Measurements from ENCODE around the gene SBF1.

SBF1 gene

DNA sequence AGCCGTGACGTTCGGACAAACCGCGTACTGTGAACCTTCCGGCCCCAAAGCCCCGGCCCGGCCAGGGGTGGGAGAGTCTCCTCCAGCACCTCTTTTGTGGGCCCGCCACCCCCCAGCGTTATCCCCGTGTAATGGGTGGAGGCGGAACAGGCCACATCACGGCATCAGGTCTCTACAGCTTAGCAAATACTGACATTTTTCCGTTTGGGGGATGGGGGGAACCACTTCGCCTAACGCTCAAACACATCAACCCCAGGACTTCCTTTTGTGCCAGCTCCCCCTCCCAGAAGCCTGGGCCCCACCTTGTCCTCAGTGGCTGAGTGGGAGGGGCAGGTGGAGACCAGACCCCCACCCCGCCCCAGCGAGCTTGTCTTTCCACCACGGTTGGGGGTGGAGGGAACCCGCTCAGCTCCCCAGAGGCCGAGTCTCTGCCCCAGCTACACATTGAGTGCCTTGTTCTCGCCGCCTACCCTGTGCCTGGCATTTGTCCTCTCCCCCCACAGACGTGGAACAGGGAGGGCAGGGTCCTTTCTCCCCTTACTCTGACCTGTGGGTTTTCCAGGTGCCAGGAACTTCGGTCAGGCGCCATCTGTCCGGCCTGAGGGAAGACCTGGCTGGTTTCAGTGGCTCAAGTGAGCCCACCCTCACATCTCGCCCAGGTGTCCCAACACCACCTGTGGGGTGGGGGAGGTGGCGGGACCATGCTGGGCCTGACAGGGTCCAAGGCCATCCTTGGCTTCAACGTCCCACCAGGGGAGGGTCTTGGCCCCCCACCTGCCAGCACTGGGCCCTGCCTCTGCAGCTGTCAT, 29.6 kb downstream of the SBF1 start:
- Histone ChIP-seq H3K36me3 (ENCODE audit: control insufficient read depth, insufficient read depth, low read length) (peaks cover 48% of the 10 kb centered on the region), H3K4me1 (ENCODE audit: control insufficient read depth, insufficient read depth, low read length) (no peaks in the 10 kb centered on the region), H3K27me3 (ENCODE audit: control insufficient read depth, insufficient read depth, low read length) (no peaks in the 10 kb centered on the region), H3K9ac (ENCODE audit: low read depth, low read length) (peak overlapping the region; percentile 60), H3K9me3 (ENCODE audit: control insufficient read depth, insufficient read depth, low read length) (no peaks in the 10 kb centered on the region), H3K4me3 (ENCODE audit: low read depth, low read length) (no peak overlapping the region)

DNA sequence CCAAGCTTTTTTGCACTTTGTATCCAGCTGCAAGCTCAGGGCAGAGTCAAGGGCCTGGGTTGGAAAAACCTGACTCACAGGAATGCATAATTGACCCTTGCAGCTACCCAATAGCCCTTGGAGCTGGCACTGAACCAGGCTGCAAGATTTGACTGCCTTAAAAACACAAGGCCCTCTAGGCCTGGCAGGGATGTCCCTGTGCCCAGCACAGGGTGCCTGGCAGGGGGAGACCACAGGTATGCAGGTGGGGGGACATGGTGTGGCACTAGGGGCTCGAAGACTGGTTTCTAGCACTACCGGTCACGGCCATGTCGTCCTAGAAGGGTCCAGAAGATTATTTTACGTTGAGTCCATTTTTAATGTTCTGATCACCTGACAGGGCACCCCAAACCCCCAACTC, 30.2 kb downstream of the SBF1 start:
- Histone ChIP-seq H3K4me3 (ENCODE audit: low read depth, low read length) (no peak overlapping the region), H3K27me3 (ENCODE audit: control insufficient read depth, insufficient read depth, low read length) (no peaks in the 10 kb centered on the region), H3K9me3 (ENCODE audit: control insufficient read depth, insufficient read depth, low read length) (no peaks in the 10 kb centered on the region), H3K9ac (ENCODE audit: low read depth, low read length) (no peak overlapping the region), H3K4me1 (ENCODE audit: control insufficient read depth, insufficient read depth, low read length) (no peaks in the 10 kb centered on the region), H3K36me3 (ENCODE audit: control insufficient read depth, insufficient read depth, low read length) (peaks cover 53% of the 10 kb centered on the region)

DNA sequence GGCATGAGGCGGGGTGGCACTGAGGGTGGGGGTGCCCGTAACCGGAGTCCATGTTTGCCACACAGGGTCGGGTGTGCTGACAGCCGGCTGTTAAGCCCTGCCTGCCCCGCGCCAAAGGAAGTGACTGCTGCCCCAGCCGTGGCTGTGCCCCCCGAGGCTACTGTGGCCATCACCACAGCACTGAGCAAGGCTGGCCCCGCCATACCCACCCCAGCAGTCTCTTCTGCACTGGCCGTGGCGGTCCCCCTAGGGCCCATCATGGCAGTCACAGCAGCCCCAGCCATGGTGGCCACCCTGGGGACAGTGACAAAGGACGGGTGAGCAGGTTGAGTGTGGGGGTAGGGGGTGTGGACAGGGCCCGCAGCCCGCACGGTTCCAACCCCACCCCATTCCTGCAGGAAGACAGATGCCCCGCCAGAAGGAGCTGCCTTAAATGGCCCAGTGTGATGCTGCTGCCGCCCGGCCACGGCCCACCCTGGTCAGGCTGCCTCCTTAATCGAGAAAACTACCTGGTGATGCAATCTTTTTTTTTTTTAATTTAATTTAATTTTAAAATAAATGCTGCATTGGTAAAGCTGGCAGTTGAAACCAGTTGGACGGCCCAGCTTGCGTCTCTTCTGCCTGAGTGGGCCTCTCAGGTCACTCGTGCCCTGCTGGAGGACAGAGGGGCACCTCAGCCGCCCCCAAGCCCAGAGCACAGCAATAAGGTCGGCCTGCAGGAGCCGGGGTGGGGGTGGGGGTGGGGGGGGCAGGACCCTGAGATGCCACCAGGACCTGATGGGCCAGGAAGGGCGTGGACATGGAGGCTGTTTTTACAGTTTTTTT, 30.8 kb downstream of the SBF1 start:
- H3K9ac ChIP-seq (ENCODE audit: low read depth, low read length) = no peak overlapping the region
- H3K9me3 ChIP-seq (ENCODE audit: control insufficient read depth, insufficient read depth, low read length) = no peaks in the 10 kb centered on the region
- peaks cover 60% of the 10 kb centered on the region for H3K36me3 ChIP-seq (ENCODE audit: control insufficient read depth, insufficient read depth, low read length)
- H3K4me1 ChIP-seq (ENCODE audit: control insufficient read depth, insufficient read depth, low read length) = no peaks in the 10 kb centered on the region
- H3K27me3 ChIP-seq (ENCODE audit: control insufficient read depth, insufficient read depth, low read length) = no peaks in the 10 kb centered on the region
- H3K4me3 ChIP-seq (ENCODE audit: low read depth, low read length) = no peak overlapping the region

- Histone ChIP-seq H3K27me3 (ENCODE audit: control insufficient read depth, insufficient read depth, low read length) (no peaks in the 10 kb centered on the region), H3K9me3 (ENCODE audit: control insufficient read depth, insufficient read depth, low read length) (no peaks in the 10 kb centered on the region), H3K36me3 (ENCODE audit: control insufficient read depth, insufficient read depth, low read length) (peaks cover 64% of the 10 kb centered on the region), H3K4me3 (ENCODE audit: low read depth, low read length) (no peak overlapping the region), H3K4me1 (ENCODE audit: control insufficient read depth, insufficient read depth, low read length) (no peaks in the 10 kb centered on the region), H3K9ac (ENCODE audit: low read depth, low read length) (no peak overlapping the region)
These were observed 31.6 kb downstream of the SBF1 start for GRCh38 chr22:50443197-50443596.

DNA sequence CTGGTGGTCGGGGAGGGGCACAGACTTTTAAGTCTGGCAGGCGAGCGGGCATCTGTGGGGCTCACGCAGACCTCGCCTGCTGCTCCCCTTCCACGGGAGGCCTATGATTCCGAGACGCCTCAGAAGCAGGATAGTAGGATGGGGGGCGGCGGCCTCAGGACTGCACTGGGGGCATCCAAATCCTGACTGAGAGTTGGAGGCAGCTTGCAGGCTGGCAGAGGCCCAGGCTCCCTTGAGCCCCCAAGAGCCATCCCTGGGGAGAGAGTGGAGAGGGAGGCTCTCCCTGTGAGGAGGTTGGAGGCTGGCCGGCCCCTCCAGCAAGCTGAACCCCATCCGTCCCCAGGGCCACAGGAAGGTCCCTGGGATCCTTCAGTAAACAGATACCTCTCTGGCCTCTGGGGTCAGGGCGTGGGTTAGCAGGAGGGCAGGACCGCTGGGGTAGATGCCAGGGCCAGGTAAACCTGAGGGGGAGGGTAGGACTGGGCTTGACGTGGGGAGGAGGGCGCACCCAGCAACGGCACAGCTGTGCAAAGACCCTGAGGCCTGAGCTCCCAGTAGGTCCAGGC, 33.3 kb downstream of the SBF1 start:
- H3K9me3 ChIP-seq (ENCODE audit: control insufficient read depth, insufficient read depth, low read length) = no peaks in the 10 kb centered on the region
- H3K4me1 ChIP-seq (ENCODE audit: control insufficient read depth, insufficient read depth, low read length) = no peaks in the 10 kb centered on the region
- H3K27me3 ChIP-seq (ENCODE audit: control insufficient read depth, insufficient read depth, low read length) = no peaks in the 10 kb centered on the region
- H3K9ac ChIP-seq (ENCODE audit: low read depth, low read length) = no peak overlapping the region
- peaks cover 62% of the 10 kb centered on the region for H3K36me3 ChIP-seq (ENCODE audit: control insufficient read depth, insufficient read depth, low read length)
- H3K4me3 ChIP-seq (ENCODE audit: low read depth, low read length) = no peak overlapping the region

DNA sequence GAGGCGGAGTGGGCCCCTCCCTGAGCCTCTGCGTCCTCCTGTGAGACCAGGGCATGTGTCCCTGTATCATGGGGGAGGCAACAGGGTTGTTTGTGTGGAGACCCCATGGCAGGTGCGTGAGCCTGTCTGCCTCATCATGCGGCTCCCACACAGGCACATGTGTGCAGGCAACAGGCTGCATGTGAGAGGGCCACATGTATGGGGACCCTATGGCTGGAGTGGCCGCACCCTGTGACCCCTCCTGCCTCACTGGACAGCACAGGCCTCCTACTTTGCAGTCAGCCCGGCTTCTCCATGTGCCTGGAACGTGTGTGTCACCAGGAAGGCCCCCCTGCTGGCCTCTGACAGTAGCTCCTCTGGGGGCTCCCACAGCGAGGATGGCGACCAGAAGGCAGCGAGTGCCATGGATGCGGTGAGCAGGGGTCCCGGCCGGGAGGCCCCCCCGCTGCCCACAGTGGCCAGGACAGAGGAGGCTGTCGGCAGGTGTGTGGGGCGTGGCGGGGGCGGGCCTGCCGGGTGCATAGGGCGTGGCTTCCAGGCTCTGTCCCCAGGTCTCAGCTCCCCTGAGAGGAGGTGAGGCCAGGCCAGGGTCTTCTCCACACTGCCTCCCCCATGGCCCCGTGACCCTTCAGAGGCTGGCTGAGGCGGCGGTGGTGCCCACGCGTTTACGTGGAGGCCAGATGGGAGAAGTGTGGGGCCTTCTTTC, 34.1 kb downstream of the SBF1 start:
- Histone ChIP-seq H3K4me3 (ENCODE audit: low read depth, low read length) (no peak overlapping the region), H3K9me3 (ENCODE audit: control insufficient read depth, insufficient read depth, low read length) (no peaks in the 10 kb centered on the region), H3K9ac (ENCODE audit: low read depth, low read length) (no peak overlapping the region), H3K27me3 (ENCODE audit: control insufficient read depth, insufficient read depth, low read length) (no peaks in the 10 kb centered on the region), H3K4me1 (ENCODE audit: control insufficient read depth, insufficient read depth, low read length) (no peaks in the 10 kb centered on the region), H3K36me3 (ENCODE audit: control insufficient read depth, insufficient read depth, low read length) (peaks cover 65% of the 10 kb centered on the region)

DNA sequence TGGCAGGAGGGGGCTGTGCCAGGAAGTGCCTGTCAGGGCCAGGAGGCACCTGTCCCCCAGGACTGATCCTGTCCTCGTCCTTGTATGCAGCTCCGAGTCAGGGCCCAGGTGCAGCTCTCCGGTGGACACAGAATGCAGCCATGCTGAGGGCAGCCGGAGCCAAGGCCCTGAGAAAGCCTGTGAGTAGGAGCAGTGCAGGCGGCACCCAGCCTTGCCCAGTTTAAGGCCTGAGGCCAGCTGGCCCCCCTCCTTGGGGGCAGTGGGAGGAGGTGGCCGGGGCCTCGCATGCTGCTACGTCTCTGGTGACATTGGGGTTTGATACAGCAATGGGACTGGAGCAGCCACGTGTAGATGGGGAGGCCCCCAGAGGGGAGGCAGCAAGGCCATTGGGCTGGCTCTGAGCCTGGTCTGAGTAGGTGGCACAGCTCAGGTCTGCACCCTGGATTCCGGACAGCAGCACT, 34.9 kb downstream of the SBF1 start:
- peaks cover 62% of the 10 kb centered on the region for H3K36me3 ChIP-seq (ENCODE audit: control insufficient read depth, insufficient read depth, low read length)
- no peak overlapping the region for H3K4me3 ChIP-seq (ENCODE audit: low read depth, low read length)
- no peaks in the 10 kb centered on the region for H3K9me3 ChIP-seq (ENCODE audit: control insufficient read depth, insufficient read depth, low read length)
- no peaks in the 10 kb centered on the region for H3K4me1 ChIP-seq (ENCODE audit: control insufficient read depth, insufficient read depth, low read length)
- H3K27me3 ChIP-seq (ENCODE audit: control insufficient read depth, insufficient read depth, low read length) = no peaks in the 10 kb centered on the region
- no peak overlapping the region for H3K9ac ChIP-seq (ENCODE audit: low read depth, low read length)

- no peaks in the 10 kb centered on the region for H3K27me3 ChIP-seq (ENCODE audit: control insufficient read depth, insufficient read depth, low read length)
- no peak overlapping the region for H3K4me3 ChIP-seq (ENCODE audit: low read depth, low read length)
- peaks cover 64% of the 10 kb centered on the region for H3K36me3 ChIP-seq (ENCODE audit: control insufficient read depth, insufficient read depth, low read length)
- H3K9me3 ChIP-seq (ENCODE audit: control insufficient read depth, insufficient read depth, low read length) = no peaks in the 10 kb centered on the region
- no peaks in the 10 kb centered on the region for H3K4me1 ChIP-seq (ENCODE audit: control insufficient read depth, insufficient read depth, low read length)
- H3K9ac ChIP-seq (ENCODE audit: low read depth, low read length) = no peak overlapping the region
These were observed 35.4 kb downstream of the SBF1 start for GRCh38 chr22:50439314-50439870.

GRCh38 chr22:50438305-50439275, 36.2 kb downstream of the SBF1 start:
- no peaks in the 10 kb centered on the region for H3K4me1 ChIP-seq (ENCODE audit: control insufficient read depth, insufficient read depth, low read length)
- peaks cover 62% of the 10 kb centered on the region for H3K36me3 ChIP-seq (ENCODE audit: control insufficient read depth, insufficient read depth, low read length)
- no peaks in the 10 kb centered on the region for H3K27me3 ChIP-seq (ENCODE audit: control insufficient read depth, insufficient read depth, low read length)
- no peak overlapping the region for H3K4me3 ChIP-seq (ENCODE audit: low read depth, low read length)
- no peaks in the 10 kb centered on the region for H3K9me3 ChIP-seq (ENCODE audit: control insufficient read depth, insufficient read depth, low read length)
- no peak overlapping the region for H3K9ac ChIP-seq (ENCODE audit: low read depth, low read length)

- H3K4me1 ChIP-seq (ENCODE audit: control insufficient read depth, insufficient read depth, low read length) = no peaks in the 10 kb centered on the region
- H3K9me3 ChIP-seq (ENCODE audit: control insufficient read depth, insufficient read depth, low read length) = no peaks in the 10 kb centered on the region
- H3K9ac ChIP-seq (ENCODE audit: low read depth, low read length) = no peak overlapping the region
- no peak overlapping the region for H3K4me3 ChIP-seq (ENCODE audit: low read depth, low read length)
- H3K36me3 ChIP-seq (ENCODE audit: control insufficient read depth, insufficient read depth, low read length) = peaks cover 56% of the 10 kb centered on the region
- H3K27me3 ChIP-seq (ENCODE audit: control insufficient read depth, insufficient read depth, low read length) = no peaks in the 10 kb centered on the region
These were observed 37.1 kb downstream of the SBF1 start for GRCh38 chr22:50437511-50438304.

All from iPS-15b (cell line).